ENCODE measurements around the gene TSPAN5.
"Not testable (repeated sequence)": the region's sequence is repeated elsewhere in the genome, so short reads cannot be mapped to it uniquely, and the experiment has no call there.

The TSPAN5 gene

GRCh38 chr4:98539741-98540140 lies 118.7 kb downstream of the TSPAN5 start:
- Histone ChIP-seq H3K9me3 (ENCODE audit: insufficient read depth, low read depth, low read length) (no peaks in the 10 kb centered on the region), H3K27me3 (ENCODE audit: insufficient read depth, low read length, poor library complexity, severe bottlenecking) (no peaks in the 10 kb centered on the region), H3K36me3 (ENCODE audit: insufficient read depth, low read length) (no peaks in the 10 kb centered on the region), H3F3A (ENCODE audit: low read depth) (no peaks in the 10 kb centered on the region), H3K79me2 (ENCODE audit: insufficient read depth, low read length) (no peaks in the 10 kb centered on the region), H3K9me2 (replicated peaks; ENCODE audit: low read depth, low read length) (no peaks in the 10 kb centered on the region), H3K9ac (ENCODE audit: low read depth, low read length, poor library complexity, severe bottlenecking) (no peak overlapping the region), H3K4me1 (ENCODE audit: insufficient read depth, low read length, poor library complexity, severe bottlenecking) (no peaks in the 10 kb centered on the region), H2AFZ (ENCODE audit: low read length) (no peak overlapping the region), H3K4me2 (ENCODE audit: low read depth, low read length, poor library complexity, severe bottlenecking) (no peak overlapping the region), H4K20me1 (ENCODE audit: insufficient read depth, low read length, poor library complexity, severe bottlenecking) (no peaks in the 10 kb centered on the region), H3K4me3 (ENCODE audit: low read length, poor library complexity, severe bottlenecking) (no peak overlapping the region)
- no peak for TF ChIP-seq EZH2phosphoT487 (IDR thresholded peaks at IDR 0.05; ENCODE audit: borderline replicate concordance)
- TF ChIP-seq CTCF (conservative IDR thresholded peaks at IDR 0.05; ENCODE audit: low read length): no peak

DNA sequence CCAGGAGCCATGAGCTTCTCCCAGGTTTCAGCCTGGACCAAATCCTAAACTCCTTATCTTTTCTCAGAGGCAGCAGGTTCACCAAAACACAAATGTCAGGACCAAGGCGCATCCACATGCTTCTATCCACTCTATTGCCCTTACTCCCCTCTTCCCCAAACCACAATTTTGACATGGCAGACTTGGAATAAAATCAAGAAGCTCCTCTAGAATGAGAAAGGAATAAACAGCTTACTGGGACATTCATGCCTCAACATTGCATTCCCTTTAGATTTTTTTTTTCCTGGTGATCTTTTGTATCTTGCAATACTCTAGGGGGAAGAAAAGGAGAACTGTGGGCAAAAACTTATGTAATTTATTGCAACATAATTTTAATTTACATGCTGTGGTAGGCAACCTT lies 119.1 kb downstream of the TSPAN5 start:
- Histone ChIP-seq H2AFZ (ENCODE audit: low read length) (no peak overlapping the region), H3K9ac (ENCODE audit: low read depth, low read length, poor library complexity, severe bottlenecking) (no peak overlapping the region), H3K4me3 (ENCODE audit: low read length, poor library complexity, severe bottlenecking) (no peak overlapping the region), H3K9me3 (ENCODE audit: insufficient read depth, low read depth, low read length) (no peaks in the 10 kb centered on the region), H3K79me2 (ENCODE audit: insufficient read depth, low read length) (no peaks in the 10 kb centered on the region), H4K20me1 (ENCODE audit: insufficient read depth, low read length, poor library complexity, severe bottlenecking) (no peaks in the 10 kb centered on the region), H3K4me1 (ENCODE audit: insufficient read depth, low read length, poor library complexity, severe bottlenecking) (no peaks in the 10 kb centered on the region), H3K36me3 (ENCODE audit: insufficient read depth, low read length) (no peaks in the 10 kb centered on the region), H3K27me3 (ENCODE audit: insufficient read depth, low read length, poor library complexity, severe bottlenecking) (no peaks in the 10 kb centered on the region), H3F3A (ENCODE audit: low read depth) (no peaks in the 10 kb centered on the region), H3K9me2 (replicated peaks; ENCODE audit: low read depth, low read length) (no peaks in the 10 kb centered on the region), H3K4me2 (ENCODE audit: low read depth, low read length, poor library complexity, severe bottlenecking) (no peak overlapping the region)
- TF ChIP-seq EZH2phosphoT487 (IDR thresholded peaks at IDR 0.05; ENCODE audit: borderline replicate concordance) (no peak), CTCF (conservative IDR thresholded peaks at IDR 0.05; ENCODE audit: low read length) (no peak)

- Histone ChIP-seq H3K9me3 (ENCODE audit: insufficient read depth, low read depth, low read length) (no peaks in the 10 kb centered on the region), H3K79me2 (ENCODE audit: insufficient read depth, low read length) (no peaks in the 10 kb centered on the region), H3K4me2 (ENCODE audit: low read depth, low read length, poor library complexity, severe bottlenecking) (no peak overlapping the region), H3K36me3 (ENCODE audit: insufficient read depth, low read length) (no peaks in the 10 kb centered on the region), H3K4me1 (ENCODE audit: insufficient read depth, low read length, poor library complexity, severe bottlenecking) (no peaks in the 10 kb centered on the region), H3K9me2 (replicated peaks; ENCODE audit: low read depth, low read length) (no peaks in the 10 kb centered on the region), H3K4me3 (ENCODE audit: low read length, poor library complexity, severe bottlenecking) (no peak overlapping the region), H3K27me3 (ENCODE audit: insufficient read depth, low read length, poor library complexity, severe bottlenecking) (no peaks in the 10 kb centered on the region), H3F3A (ENCODE audit: low read depth) (no peaks in the 10 kb centered on the region), H2AFZ (ENCODE audit: low read length) (no peak overlapping the region), H4K20me1 (ENCODE audit: insufficient read depth, low read length, poor library complexity, severe bottlenecking) (no peaks in the 10 kb centered on the region), H3K9ac (ENCODE audit: low read depth, low read length, poor library complexity, severe bottlenecking) (no peak overlapping the region)
- TF ChIP-seq CTCF (conservative IDR thresholded peaks at IDR 0.05; ENCODE audit: low read length) (no peak), EZH2phosphoT487 (IDR thresholded peaks at IDR 0.05; ENCODE audit: borderline replicate concordance) (no peak)
Observed at GRCh38 chr4:98536631-98537030, 121.8 kb downstream of the TSPAN5 start.

GRCh38 chr4:98534146-98534545 lies 124.3 kb downstream of the TSPAN5 start:
- H3K79me2 ChIP-seq (ENCODE audit: insufficient read depth, low read length); H3K9me3 ChIP-seq (ENCODE audit: insufficient read depth, low read depth, low read length); H3K27me3 ChIP-seq (ENCODE audit: insufficient read depth, low read length, poor library complexity, severe bottlenecking); H3K4me1 ChIP-seq (ENCODE audit: insufficient read depth, low read length, poor library complexity, severe bottlenecking); H3K9me2 ChIP-seq (replicated peaks; ENCODE audit: low read depth, low read length); H4K20me1 ChIP-seq (ENCODE audit: insufficient read depth, low read length, poor library complexity, severe bottlenecking); H3K4me3 ChIP-seq (ENCODE audit: low read length, poor library complexity, severe bottlenecking); H3F3A ChIP-seq (ENCODE audit: low read depth); H3K4me2 ChIP-seq (ENCODE audit: low read depth, low read length, poor library complexity, severe bottlenecking); H3K9ac ChIP-seq (ENCODE audit: low read depth, low read length, poor library complexity, severe bottlenecking); H2AFZ ChIP-seq (ENCODE audit: low read length); H3K36me3 ChIP-seq (ENCODE audit: insufficient read depth, low read length): not testable (repeated sequence)
